Endothelial cell of umbilical vein (primary cell): ENCODE results near the gene CCDC97. TPM values are rescaled to one million over a fixed set of nuclear protein-coding genes. Genes with fewer than 3 reads are reported as not detected.

Source experiments
- BruUV-seq: library from RNA; stranded (reverse); fragments of 400-500 nt; replicated peaks from 2 replicates; lab custom pipeline; 2021; lab: Mats Ljungman, UMichigan
- CTCF ChIA-PET: fragments of 300-600, 350-600 bp; sonication (Branson Sonifier 250); formaldehyde crosslinking; loops from one replicate; lab custom pipeline; 2021; ENCODE audit warnings: antibody characterized with exemption, inconsistent platforms; lab: Charles Lee
- POLR2A ChIA-PET: fragments of 300-600, 350-600 bp; sonication (Branson Sonifier 250); formaldehyde crosslinking; loops from one replicate; lab custom pipeline; 2021; ENCODE audit warnings: antibody characterized with exemption, inconsistent platforms; lab: Charles Lee
- DNase-seq: peaks from one replicate; pipeline ENCODE4 v3.0.0-alpha.2; 2011; ENCODE audit warnings: low read depth, low spot score
- FAIRE-seq: peaks from 2 replicates; lab custom pipeline; 2011; peaks lifted over from hg19 to GRCh38; lab: Jason Lieb, UNC
- H2AFZ ChIP-seq: 2 replicates; pipeline ENCODE4 v1.6.0; 2012; ENCODE audit warnings: low read depth, low read length, control low read depth, inconsistent platforms
- H3K27ac ChIP-seq: 2 replicates; pipeline ENCODE4 v1.5.1; 2011; ENCODE audit warnings: low read depth, mild to moderate bottlenecking, control low read depth, low read length, moderate library complexity; ENCODE audit not compliant: insufficient read depth
- H3K27me3 ChIP-seq, 2 experiments: 2 replicates each; pipeline versions ENCODE4 v1.6.0 to v1.6.1; 2011; ENCODE audit warnings: low read length in 2 of 2, mixed read lengths in 1 of 2; ENCODE audit not compliant: control insufficient read depth in 2 of 2, insufficient read depth in 2 of 2
- H3K36me3 ChIP-seq, 2 experiments: 2 replicates in 1 of 2; 3 replicates in 1 of 2; pipeline ENCODE4 v1.5.1; 2011; ENCODE audit warnings: low read length in 2 of 2, mild to moderate bottlenecking in 1 of 2, moderate library complexity in 1 of 2; ENCODE audit not compliant: control insufficient read depth in 2 of 2, insufficient read depth in 2 of 2; ENCODE audit errors: extremely low read depth in 1 of 2
- H3K4me1 ChIP-seq: 3 replicates; pipeline ENCODE4 v1.5.1; 2011; ENCODE audit warnings: mild to moderate bottlenecking, low read length; ENCODE audit not compliant: control insufficient read depth, insufficient read depth; ENCODE audit errors: extremely low read depth
- H3K4me2 ChIP-seq: 2 replicates; pipeline ENCODE4 v1.6.1; 2011; ENCODE audit warnings: low read length, control low read depth, mixed read lengths; ENCODE audit not compliant: insufficient read depth
- H3K4me3 ChIP-seq, 3 experiments: fragments of 200-600 bp in 1 of 3; sonication (generic), shearing (Covaris generic) in 1 of 3; replicated peaks in 1 of 3; 2 replicates each; pipeline ENCODE4 v1.5.1; 2011 to 2016; ENCODE audit warnings: control low read depth in 3 of 3, low read length in 3 of 3, mild to moderate bottlenecking in 2 of 3, inconsistent platforms in 1 of 3, low read depth in 1 of 3, moderate library complexity in 1 of 3; ENCODE audit not compliant: insufficient read depth in 1 of 3
- H3K79me2 ChIP-seq: 2 replicates; pipeline ENCODE4 v1.6.0; 2012; ENCODE audit warnings: low read length, inconsistent platforms; ENCODE audit not compliant: control insufficient read depth, insufficient read depth
- H3K9ac ChIP-seq: replicated peaks from 2 replicates; pipeline ENCODE3; 2011; ENCODE audit warnings: low read length, control low read depth; ENCODE audit not compliant: insufficient read depth; ENCODE audit errors: extremely low read depth
- H3K9me1 ChIP-seq: replicated peaks from 3 replicates; pipeline ENCODE4 v1.6.0; 2011; ENCODE audit warnings: mild to moderate bottlenecking, low read length; ENCODE audit not compliant: control insufficient read depth, insufficient read depth; ENCODE audit errors: extremely low read depth
- H3K9me3 ChIP-seq: replicated peaks from 2 replicates; pipeline ENCODE4 v1.5.1; 2012; ENCODE audit warnings: low read length, inconsistent platforms; ENCODE audit not compliant: control insufficient read depth, insufficient read depth
- H4K20me1 ChIP-seq: replicated peaks from 2 replicates; pipeline ENCODE3; 2011; ENCODE audit warnings: mild to moderate bottlenecking, low read length; ENCODE audit not compliant: control insufficient read depth, insufficient read depth; ENCODE audit errors: extremely low read depth
- CTCF ChIP-seq, 2 donors: IDR thresholded peaks; 1 replicate in 1 of 2; 2 replicates in 1 of 2; pipeline ENCODE4 v1.5.1; 2011; ENCODE audit warnings: low read length in 2 of 2, mild to moderate bottlenecking in 2 of 2, moderate library complexity in 2 of 2, control low read depth in 1 of 2, inconsistent platforms in 1 of 2, low read depth in 1 of 2; ENCODE audit not compliant: insufficient read depth in 1 of 2; ENCODE audit errors: extremely low read depth in 1 of 2
- EZH2 ChIP-seq: IDR thresholded peaks from 2 replicates; pipeline ENCODE4 v1.6.1; 2012; ENCODE audit warnings: borderline replicate concordance, low read depth, mild to moderate bottlenecking, moderate library complexity, low read length, inconsistent platforms; ENCODE audit not compliant: severe bottlenecking
- FOS ChIP-seq: IDR thresholded peaks from 2 replicates; pipeline ENCODE4 v1.6.1; 2011; ENCODE audit warnings: mild to moderate bottlenecking, low read length, moderate library complexity, borderline replicate concordance; ENCODE audit not compliant: insufficient read depth
- GATA2 ChIP-seq: IDR thresholded peaks from 2 replicates; pipeline ENCODE4 v1.7.0; 2011; ENCODE audit warnings: low read depth, mild to moderate bottlenecking, moderate library complexity, mixed read lengths, low read length; ENCODE audit not compliant: insufficient read length, insufficient read depth
- JUN ChIP-seq: IDR thresholded peaks from 2 replicates; pipeline ENCODE4 v1.6.1; 2011; ENCODE audit warnings: borderline replicate concordance, low read depth; ENCODE audit not compliant: insufficient read length, insufficient read depth
- MAX ChIP-seq: IDR thresholded peaks from 2 replicates; pipeline ENCODE4 v1.6.1; 2011; ENCODE audit not compliant: insufficient read depth, insufficient read length
- MYC ChIP-seq: IDR thresholded peaks from one replicate; pipeline ENCODE4 v1.6.1; 2011; ENCODE audit warnings: mild to moderate bottlenecking, low read depth, low read length
- POLR2A ChIP-seq: IDR thresholded peaks from 2 replicates; pipeline ENCODE4 v1.6.1; 2012; ENCODE audit warnings: low read depth, mild to moderate bottlenecking, control low read depth, low read length
- POLR2AphosphoS5 ChIP-seq: IDR thresholded peaks from 2 replicates; pipeline ENCODE4 v1.6.1; 2012; ENCODE audit warnings: low read depth, mild to moderate bottlenecking, control low read depth, low read length, moderate library complexity; ENCODE audit not compliant: insufficient read depth
- dilution Hi-C: fragments of 300-500 bp; cut with MboI; formaldehyde crosslinking; loops from one replicate; pipeline ENCODE4 v1.15.0; 2019; ENCODE audit warnings: low sequenced_read_pairs; ENCODE audit not compliant: extremely low pct_ligation_motif_present
- intact Hi-C: fragments of 100-400 bp; cut with micrococcal nuclease; formaldehyde crosslinking; loops from one replicate; pipeline ENCODE4 v1.10.0; 2022
- polyA plus RNA-seq, 4 experiments: library from polyadenylated mRNA; depleted of rRNA in 3 of 4; stranded (reverse) in 3 of 4; unstranded in 1 of 4; fragments of >200 nt; gene quantifications; 2 replicates each; pipeline versions ENCODE4 v1.2.1 to v1.2.3, GENCODE V29; 2011 to 2012; ENCODE audit warnings: missing spikeins in 1 of 4
- total RNA-seq: library from RNA; stranded (reverse); gene quantifications from 2 replicates; pipeline ENCODE4 v1.2.3, GENCODE V29; 2021

CCDC97 gene
- total and polyA plus RNA-seq, 2 donors (not counting 3 experiments of a cell fraction or from before 2014, with no cell fraction given): 20.7 to 27.2 TPM

- Histone ChIP-seq H3K36me3 (peaks cover 15 to 50% of the 10 kb centered on the region in 2 experiments), H3K79me2 (peaks cover 26% of the 10 kb centered on the region), H3K4me3 (no peak overlapping the region), H4K20me1 (no peaks in the 10 kb centered on the region), H3K9me1 (no peaks in the 10 kb centered on the region), H3K9me3 (no peaks in the 10 kb centered on the region), H3K27me3 (no peaks in the 10 kb centered on the region), H3K4me1 (no peaks in the 10 kb centered on the region), H2AFZ (no peak overlapping the region), H3K27ac (no peak overlapping the region), H3K9ac (no peak overlapping the region), H3K4me2 (no peak overlapping the region)
- BruUV-seq: no TSS peak
- dilution Hi-C loops: no loop called here
- TF ChIP-seq POLR2A (no peak), MYC (no peak), CTCF (IDR thresholded peaks at IDR 0.05; ENCODE audit: extremely low read depth in 1 of 2, insufficient read depth in 1 of 2, low read depth in 1 of 2, low read length in 2 of 2) (no peak), GATA2 (no peak), POLR2AphosphoS5 (no peak), JUN (no peak), FOS (no peak), EZH2 (no peak), MAX (no peak)
- no peak for DNase-seq
- FAIRE-seq: no peak
- ChIA-PET CTCF (interaction anchor here (0.7 kb wide), 1 partner anchor 36 kb away, joined by 3 read pairs; no protein-coding TSS in a partner anchor), POLR2A (no interaction called here)
- intact Hi-C loops: no loop called here
Observed at GRCh38 chr19:41316306-41316920, 6.4 kb downstream of the CCDC97 start.
